VCaP (cell line): Measurements from ENCODE around the gene JDP2.
A peak's percentile ranks its signal among the peaks of the same experiment; 100 is the strongest.

ENCODE experiments used
- H3K27ac ChIP-seq: fragments of 450-650 bp; 2 replicates; pipeline ENCODE4 v1.5.1; 2017
- TF ChIP-seq, protein P1 (sequence below): fragments of 450-650 bp; conservative IDR thresholded peaks from 2 replicates; pipeline ENCODE4 v1.5.1; 2017; ENCODE audit warnings: mild to moderate bottlenecking, moderate library complexity

Gene JDP2

DNA sequence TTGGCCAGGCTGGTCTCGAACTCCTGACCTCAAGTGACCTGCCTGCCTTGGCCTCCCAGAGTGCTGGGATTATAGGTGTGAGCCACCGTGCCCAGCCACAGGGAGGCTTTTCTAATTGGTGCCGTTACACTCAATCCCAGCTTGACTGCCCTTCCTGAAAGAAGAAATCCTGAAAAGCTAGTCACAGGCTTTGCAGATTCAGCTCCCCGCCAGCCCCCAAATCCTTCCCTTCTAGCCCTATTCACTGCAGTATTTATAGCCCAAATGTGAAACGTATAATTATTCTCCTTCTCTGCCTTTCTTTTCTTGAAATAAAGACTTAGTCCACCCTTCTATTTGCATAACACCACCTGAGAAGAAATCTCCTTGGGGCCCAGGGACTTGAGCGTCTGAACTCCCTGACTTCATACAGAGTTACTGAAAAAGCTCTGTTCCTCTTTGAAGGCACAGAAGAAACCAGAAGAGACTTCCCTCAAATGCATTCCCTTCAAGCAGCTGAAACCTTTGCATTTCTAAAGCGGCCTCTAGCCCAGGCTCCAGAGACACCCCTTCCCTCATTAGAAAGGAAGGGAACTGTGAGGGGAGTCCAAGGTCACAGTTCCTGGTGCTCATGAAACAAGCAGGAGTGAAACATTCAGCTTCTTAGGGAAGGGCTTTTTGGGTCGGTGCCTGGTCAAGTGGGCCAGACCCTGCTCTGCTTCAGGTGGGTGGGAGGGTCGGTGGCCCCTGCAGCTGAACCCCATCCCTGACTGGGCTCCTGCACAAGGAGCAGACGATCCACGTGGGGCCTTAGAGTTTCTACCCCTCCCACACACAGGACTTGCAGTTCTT, 52.2 kb downstream of the JDP2 start:
- TF ChIP-seq, protein P1, sequence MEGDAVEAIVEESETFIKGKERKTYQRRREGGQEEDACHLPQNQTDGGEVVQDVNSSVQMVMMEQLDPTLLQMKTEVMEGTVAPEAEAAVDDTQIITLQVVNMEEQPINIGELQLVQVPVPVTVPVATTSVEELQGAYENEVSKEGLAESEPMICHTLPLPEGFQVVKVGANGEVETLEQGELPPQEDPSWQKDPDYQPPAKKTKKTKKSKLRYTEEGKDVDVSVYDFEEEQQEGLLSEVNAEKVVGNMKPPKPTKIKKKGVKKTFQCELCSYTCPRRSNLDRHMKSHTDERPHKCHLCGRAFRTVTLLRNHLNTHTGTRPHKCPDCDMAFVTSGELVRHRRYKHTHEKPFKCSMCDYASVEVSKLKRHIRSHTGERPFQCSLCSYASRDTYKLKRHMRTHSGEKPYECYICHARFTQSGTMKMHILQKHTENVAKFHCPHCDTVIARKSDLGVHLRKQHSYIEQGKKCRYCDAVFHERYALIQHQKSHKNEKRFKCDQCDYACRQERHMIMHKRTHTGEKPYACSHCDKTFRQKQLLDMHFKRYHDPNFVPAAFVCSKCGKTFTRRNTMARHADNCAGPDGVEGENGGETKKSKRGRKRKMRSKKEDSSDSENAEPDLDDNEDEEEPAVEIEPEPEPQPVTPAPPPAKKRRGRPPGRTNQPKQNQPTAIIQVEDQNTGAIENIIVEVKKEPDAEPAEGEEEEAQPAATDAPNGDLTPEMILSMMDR: no peak
- H3K27ac ChIP-seq: no peak overlapping the region

DNA sequence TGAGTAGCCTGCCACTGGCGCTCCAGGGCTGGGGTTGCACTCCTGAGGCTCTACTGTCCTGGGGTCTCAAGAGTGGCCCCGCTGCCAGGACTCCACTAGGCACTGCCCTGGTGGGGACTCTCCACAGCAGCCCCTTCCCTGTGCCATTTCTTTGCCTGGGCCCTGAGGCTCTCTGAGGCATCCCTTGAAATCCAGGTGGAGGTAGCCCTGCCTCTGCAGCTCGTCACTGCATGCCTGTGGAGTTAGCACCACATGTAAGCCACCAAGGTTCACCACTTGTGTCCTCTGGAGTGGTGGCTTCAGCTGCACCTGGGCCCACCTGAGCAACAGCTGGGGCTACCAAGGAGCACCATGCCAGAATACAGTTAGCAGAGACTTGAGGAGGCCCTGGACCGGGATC, 54.5 kb downstream of the JDP2 start:
- H3K27ac ChIP-seq: no peak overlapping the region

DNA sequence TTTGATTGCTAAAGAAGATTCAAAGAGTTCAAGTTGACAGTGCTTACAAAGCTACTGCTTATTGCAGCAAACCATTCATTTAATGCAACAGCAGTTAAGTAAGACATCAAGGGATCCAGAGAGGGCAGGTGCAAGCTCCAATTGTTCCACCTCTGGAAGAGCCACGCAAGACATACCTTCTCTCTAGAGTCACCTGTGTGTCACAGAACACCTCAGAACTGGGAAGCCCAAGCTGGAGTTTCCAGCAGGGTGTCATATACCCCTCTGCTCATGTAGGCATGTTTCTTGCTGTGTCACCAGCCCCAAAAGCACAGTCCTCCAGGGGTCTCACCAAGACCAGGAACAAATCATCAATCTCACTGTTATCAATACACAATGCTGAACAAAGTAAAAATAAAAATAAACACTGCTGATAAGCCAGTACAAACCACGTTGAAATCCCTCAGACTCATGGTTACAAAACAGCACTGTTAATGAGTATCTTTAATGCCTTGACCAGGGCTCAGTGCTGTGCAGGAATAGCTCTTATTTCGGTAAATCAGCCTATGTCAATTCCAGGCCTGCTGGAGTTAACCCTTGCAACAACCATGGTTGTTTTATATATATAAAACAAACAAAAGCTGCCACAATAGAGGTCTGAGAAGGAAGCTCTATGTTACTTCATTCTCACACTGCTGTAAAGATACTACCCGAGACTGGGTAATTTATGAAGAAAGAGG, 57.0 kb downstream of the JDP2 start:
- TF ChIP-seq, protein P1: no peak
- no peak overlapping the region for H3K27ac ChIP-seq

More for the DNA sequence above, 54.5 kb downstream of the JDP2 start:
- TF ChIP-seq, protein P1: no peak

DNA sequence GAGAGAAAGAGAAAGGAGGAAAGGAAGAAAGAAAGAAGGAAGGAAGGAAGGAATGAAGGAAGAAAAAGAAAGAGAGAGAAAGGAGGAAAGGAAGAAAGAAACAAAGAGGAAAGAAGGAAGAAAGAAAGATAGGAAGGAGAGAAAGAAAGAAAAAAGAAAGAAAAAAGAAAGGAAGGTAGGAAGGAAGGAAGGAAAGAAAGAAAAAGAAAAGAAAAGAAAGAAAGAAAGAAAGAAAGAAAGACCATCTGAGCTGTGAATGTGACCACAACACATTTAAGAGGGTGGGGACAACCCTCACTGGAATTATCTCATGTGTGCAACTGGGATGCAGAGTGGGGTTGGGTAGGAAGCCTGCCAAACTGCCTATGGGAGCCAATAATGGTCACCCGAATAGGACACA, 58.5 kb downstream of the JDP2 start:
- TF ChIP-seq, protein P1: no peak
- no peak overlapping the region for H3K27ac ChIP-seq

DNA sequence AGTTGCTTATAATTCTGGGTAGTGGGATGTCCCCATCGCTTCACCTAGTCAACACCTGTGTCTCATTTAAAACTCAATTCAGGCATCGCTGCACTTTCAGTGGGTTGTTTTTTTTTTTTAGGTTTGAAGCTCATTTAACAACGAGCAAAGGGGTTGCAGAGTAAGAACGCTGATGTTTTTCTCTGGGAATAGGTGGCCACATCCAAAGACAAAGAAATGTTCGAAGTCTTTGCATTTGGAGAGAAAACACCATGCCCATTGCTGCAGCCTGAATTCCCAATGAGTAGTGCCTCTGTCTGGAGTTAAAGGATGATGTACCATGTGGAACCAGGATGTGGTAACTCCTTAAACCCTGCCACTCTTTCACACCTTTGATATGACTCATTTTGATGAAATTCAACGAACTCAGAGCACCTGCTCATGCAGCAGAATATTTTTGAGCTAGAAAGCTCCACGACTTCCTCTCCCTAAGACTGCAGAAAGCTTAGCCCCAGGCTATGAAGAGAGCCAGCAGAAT, 59.4 kb downstream of the JDP2 start:
- TF ChIP-seq, protein P1: no peak
- H3K27ac ChIP-seq: no peak overlapping the region

DNA sequence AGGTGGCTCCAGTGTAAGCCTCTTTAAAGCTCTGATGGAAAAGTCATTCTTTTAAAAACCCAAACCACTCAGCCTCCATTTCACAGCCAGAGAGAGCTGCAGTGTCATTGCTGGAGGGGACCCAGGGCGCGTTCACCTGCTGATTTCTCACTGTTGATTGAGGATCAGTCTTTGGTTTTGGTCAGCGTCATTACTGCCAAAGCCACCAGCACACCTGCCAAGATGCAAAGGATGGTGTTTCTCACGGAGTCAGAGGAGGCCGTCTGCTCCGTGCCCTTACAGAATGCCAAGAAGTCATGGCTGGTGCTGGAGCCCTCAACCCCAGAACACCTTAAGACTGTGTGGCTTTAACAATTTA, 61.6 kb downstream of the JDP2 start:
- TF ChIP-seq, protein P1: no peak
- peak overlapping the region; percentile 70 for H3K27ac ChIP-seq

DNA sequence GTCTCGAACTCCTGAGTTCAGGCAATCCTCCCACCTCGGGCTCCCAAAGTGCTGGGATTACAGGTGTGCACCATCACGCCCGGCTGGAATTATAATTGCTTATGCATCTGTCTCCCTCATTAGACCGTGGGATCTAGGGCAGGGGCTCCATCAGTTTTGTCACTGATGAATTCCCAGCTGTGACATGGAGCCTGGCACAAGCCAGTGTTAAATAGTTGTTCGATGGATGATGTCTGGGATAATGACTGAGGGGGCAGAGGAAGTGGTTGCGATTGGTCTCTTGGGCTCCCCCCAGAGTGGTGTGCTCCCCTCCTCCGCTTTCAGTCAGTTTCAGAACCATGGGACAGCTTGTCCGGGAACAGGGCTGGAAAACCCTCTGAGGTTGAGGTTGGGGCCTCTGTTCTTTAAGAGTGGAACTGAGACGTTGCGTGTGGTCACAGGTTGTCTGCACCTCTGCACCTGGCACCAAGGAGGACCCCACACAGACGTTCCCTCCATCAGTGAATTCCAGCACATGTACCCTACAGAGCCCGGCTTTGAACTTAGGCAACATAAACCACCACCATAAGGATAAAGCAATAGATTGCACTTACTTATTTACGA, 63.7 kb downstream of the JDP2 start:
- TF ChIP-seq, protein P1: no peak
- H3K27ac ChIP-seq: no peak overlapping the region
